Hepatocyte (in vitro differentiated cells): Measurements from ENCODE around the gene SEPHS2.

Experiments
- EZH2 ChIP-seq: fragments of 200-600 bp; sonication (generic); IDR thresholded peaks from 2 replicates; pipeline ENCODE4 v1.6.1; 2016; ENCODE audit warnings: antibody characterized with exemption, mild to moderate bottlenecking, borderline replicate concordance
- TF ChIP-seq, protein P1 (sequence below): fragments of 200-600 bp; sonication (generic); IDR thresholded peaks from 2 replicates; pipeline ENCODE4 v1.5.1; 2016; ENCODE audit warnings: antibody characterized with exemption, mild to moderate bottlenecking; ENCODE audit not compliant: poor library complexity

DNA sequence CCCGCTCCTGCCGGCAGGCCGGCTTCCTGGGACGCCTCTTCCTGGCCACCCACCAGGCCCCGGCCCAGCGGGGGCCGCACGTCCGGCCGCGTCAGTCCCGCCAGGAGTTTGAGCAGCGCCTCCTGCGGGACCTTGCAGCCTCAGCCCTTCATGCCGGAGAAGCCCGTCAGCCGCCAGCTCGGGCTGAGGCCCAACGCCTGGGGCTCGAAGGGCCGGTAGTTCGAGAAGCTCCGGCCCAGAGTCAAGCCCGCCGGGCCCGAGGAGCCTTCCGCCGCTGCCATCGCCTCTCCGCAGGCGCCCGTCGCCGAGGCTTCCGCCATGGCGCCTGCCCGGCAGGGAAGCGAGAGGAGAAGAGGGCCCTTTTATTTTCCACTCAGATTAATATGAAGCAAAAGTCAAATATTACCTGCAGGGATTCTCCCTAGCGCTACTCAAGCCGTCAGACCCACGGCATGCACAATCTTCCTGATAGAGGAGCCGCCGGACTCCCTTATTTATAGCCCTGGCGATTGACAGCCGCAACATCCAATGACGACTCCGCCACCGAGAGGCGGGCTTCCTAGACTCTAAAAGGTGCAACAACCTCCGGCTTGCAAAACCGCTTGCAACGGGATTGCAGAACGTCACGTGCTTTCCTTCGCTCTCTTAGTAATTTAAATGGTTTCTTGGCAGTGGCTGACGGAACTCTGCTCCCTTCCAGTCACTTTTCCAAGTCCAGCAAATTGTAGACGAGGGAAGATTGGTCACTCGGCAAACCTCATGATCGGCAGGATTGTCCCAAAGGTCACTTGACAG is at the start of gene SEPHS2:
- TF ChIP-seq, protein P1, sequence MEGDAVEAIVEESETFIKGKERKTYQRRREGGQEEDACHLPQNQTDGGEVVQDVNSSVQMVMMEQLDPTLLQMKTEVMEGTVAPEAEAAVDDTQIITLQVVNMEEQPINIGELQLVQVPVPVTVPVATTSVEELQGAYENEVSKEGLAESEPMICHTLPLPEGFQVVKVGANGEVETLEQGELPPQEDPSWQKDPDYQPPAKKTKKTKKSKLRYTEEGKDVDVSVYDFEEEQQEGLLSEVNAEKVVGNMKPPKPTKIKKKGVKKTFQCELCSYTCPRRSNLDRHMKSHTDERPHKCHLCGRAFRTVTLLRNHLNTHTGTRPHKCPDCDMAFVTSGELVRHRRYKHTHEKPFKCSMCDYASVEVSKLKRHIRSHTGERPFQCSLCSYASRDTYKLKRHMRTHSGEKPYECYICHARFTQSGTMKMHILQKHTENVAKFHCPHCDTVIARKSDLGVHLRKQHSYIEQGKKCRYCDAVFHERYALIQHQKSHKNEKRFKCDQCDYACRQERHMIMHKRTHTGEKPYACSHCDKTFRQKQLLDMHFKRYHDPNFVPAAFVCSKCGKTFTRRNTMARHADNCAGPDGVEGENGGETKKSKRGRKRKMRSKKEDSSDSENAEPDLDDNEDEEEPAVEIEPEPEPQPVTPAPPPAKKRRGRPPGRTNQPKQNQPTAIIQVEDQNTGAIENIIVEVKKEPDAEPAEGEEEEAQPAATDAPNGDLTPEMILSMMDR = peak; percentile 49
- no peak for TF ChIP-seq EZH2
